Measurements from ENCODE around the gene PLEKHG2.

GRCh38 chr19:39413911-39414608 lies 1.6 kb downstream of the PLEKHG2 start:
- TF ChIP-seq CTCF (IDR thresholded peaks at IDR 0.05 in 4 of 5, conservative IDR thresholded peaks at IDR 0.05 in 1 of 5) = no peak
- no peak for TF ChIP-seq POLR2A (IDR thresholded peaks at IDR 0.05)
